Epithelial cell of esophagus (primary cell): Measurements from ENCODE around the gene TJP3.

Source experiments
- DNase-seq: peaks from one replicate; pipeline ENCODE4 v3.0.0; 2010; ENCODE audit warnings: low read depth
- H3K4me3 ChIP-seq: 2 replicates; pipeline ENCODE4 v1.5.1; 2011; ENCODE audit warnings: mild to moderate bottlenecking, low read length, control low read depth
- TF ChIP-seq, protein P1 (sequence below): IDR thresholded peaks from 2 replicates; pipeline ENCODE4 v1.5.1; 2011; ENCODE audit warnings: low read depth, mild to moderate bottlenecking, low read length, control low read depth, inconsistent platforms; ENCODE audit not compliant: insufficient read depth; ENCODE audit errors: missing control alignments

TJP3 gene

GRCh38 chr19:3721131-3721886 lies 13.1 kb downstream of the TJP3 start:
- DNase-seq = peak; percentile 91
- peak overlapping the region; percentile 11 for H3K4me3 ChIP-seq
- TF ChIP-seq, protein P1, sequence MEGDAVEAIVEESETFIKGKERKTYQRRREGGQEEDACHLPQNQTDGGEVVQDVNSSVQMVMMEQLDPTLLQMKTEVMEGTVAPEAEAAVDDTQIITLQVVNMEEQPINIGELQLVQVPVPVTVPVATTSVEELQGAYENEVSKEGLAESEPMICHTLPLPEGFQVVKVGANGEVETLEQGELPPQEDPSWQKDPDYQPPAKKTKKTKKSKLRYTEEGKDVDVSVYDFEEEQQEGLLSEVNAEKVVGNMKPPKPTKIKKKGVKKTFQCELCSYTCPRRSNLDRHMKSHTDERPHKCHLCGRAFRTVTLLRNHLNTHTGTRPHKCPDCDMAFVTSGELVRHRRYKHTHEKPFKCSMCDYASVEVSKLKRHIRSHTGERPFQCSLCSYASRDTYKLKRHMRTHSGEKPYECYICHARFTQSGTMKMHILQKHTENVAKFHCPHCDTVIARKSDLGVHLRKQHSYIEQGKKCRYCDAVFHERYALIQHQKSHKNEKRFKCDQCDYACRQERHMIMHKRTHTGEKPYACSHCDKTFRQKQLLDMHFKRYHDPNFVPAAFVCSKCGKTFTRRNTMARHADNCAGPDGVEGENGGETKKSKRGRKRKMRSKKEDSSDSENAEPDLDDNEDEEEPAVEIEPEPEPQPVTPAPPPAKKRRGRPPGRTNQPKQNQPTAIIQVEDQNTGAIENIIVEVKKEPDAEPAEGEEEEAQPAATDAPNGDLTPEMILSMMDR = no peak

DNA sequence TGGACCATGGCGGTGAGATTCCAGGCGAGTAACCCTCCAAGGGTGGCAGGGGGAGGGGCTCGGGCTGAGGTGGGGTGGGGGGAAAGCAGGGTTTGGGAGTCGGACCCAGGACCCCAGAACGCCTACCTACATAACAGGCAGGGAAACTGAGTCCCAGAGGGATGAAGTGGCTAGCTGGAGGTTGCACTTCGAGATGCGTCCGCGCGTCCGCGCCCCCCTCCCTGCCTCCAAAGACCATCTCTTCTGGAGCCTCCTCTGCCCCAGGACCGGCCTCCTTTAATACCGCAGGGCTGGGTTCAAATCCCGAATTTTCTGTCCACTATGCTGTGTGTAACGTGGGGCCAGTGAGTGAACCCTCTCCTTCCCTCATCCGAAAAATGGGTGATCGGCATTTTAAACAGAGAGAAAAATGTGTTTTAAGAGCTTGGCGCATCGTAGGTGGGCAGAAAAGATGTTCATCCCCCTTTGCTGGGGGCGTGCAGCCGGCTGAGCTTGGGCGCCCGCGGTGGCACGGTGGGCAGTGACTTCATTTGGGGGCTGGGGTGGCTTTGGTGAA lies 13.8 kb downstream of the TJP3 start:
- H3K4me3 ChIP-seq = peak overlapping the region; percentile 11
- no peak for DNase-seq
- TF ChIP-seq, protein P1 = no peak

- no peak for DNase-seq
- no peak overlapping the region for H3K4me3 ChIP-seq
- TF ChIP-seq, protein P1 = no peak
Measured at GRCh38 chr19:3722443-3723109, 14.4 kb downstream of the TJP3 start.

DNA sequence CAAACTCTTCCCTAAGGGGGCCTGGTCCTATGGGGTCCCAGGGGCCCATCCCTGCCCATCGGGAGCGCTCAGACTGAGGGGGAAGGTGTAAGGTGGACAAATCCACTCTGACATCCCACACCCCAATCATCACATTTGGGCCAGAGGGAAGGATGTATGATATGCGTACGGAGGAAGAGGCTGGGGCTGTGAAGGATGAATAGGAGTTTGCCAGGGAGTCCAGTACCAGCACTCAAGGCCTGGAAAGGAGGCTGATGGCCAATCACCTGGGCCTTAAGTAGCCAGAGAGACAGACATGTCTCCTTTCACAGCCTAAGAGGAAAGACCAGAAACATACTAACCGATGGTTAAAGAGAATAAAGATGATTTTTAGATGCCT lies 14.9 kb downstream of the TJP3 start:
- DNase-seq = no peak
- H3K4me3 ChIP-seq = no peak overlapping the region
- TF ChIP-seq, protein P1 = no peak

DNA sequence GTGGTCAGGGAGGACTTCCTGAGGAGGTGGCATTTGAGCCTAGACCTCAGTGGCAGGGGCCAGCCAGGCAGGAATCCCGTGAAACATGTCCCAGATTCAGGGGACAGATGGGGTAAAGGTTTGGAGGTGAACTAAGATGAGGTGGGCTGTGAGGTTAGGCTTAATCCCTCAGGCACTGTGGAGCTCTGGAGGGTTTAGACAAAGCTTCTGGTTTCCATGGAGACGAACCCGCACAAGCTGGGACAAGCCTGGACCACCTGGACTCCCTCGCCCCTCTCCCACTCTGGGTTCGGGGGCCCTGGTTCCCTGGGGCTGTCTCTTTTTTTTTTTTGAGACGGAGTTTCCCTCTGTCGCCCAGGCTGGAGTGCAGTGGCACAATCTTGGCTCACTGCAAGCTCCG lies 15.7 kb downstream of the TJP3 start:
- TF ChIP-seq, protein P1 = no peak
- H3K4me3 ChIP-seq = no peak overlapping the region
- DNase-seq = no peak

DNA sequence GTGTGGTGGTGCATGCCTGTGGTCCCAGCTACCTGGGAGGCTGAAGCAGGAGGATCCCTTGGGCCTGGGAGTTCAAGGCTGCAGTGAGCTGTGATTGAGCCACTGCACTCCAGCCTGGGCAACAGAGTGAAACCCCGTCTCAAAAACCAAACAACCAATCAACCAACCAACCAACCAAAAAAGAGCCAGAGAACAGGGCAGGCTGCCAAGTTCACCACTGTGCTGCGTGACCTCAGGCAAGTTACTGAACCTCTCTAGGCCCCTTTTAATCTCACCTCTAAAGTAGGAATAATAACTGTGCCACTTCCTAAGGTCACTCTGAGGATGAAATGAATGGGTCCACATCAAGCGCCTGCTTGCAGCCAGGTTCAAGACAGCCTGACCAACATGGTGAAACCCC lies 16.9 kb downstream of the TJP3 start:
- H3K4me3 ChIP-seq = no peak overlapping the region
- no peak for DNase-seq
- TF ChIP-seq, protein P1 = no peak
